ENCODE results near the gene PYGO2.

PYGO2 gene

DNA sequence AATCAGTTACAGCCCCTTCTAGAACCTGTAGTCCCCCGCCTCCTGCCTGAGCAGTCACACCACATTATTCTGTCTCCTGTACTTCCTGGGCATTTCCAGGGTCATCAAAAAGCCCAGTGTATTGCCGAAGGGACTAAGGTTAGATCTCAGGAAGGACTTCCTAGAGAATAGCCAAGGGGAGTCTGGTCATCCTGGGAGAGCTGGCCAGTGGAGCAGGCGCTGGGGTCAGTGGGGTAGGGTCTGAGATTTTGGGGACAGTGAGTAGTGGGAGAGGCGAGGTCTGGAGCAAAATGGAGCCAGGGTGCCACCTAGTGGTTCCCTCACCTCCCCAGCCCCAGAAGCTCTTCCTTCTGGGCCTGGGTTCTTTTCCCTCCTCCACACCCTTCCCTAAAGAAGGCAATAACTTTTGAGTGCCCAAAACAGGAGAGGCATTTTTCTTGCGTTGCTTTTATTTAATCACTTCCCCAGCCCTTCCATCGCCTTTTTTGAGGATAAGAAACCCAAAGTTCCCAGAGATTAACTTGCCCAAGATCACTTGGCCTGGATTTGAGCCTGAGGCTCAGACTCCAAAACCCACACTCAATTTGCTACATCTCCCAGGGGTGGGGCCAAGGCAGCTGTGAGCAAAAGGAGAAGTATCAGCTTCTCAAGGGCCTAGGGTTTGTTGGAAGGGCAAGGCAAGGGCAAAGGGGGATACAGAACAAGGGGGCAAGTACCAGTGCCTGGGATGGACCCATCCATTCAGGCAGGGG, 17.8 kb downstream of the PYGO2 start:
- no peak for DNase-seq (ENCODE audit: low read depth)

DNA sequence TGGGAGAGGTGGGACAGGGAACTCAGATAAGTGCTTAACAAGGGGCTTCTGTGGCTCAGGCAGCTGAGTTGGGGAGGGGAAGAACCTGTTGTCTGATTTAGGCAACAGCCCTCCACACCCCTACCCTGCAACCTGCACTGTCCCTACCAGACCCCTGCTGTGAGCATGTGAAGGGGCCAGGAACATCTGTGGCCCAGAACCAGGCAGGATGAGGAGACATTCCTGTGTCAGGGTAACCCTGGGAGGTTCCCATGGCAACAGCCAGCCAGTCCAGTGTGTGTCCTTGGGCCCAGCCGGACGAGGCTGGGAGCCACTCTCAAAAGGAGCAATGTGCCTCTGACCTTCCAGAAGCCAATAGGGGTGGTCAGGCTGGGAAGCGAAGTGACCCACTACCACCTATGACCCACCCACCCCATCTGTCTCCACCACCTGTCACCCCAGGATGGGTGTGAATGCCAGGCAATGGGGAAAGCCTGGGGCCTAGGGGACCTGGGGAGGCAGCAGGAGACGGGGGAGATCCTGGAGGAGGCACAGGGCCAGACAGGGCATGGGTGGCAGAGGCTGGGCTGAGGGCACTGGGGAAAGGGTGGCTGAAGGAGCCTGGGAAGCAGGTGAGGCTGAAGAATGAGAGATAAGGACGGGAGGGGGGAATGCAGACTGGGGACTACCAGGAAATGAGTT, 20.1 kb downstream of the PYGO2 start:
- DNase-seq (ENCODE audit: low read depth), result no peak

DNA sequence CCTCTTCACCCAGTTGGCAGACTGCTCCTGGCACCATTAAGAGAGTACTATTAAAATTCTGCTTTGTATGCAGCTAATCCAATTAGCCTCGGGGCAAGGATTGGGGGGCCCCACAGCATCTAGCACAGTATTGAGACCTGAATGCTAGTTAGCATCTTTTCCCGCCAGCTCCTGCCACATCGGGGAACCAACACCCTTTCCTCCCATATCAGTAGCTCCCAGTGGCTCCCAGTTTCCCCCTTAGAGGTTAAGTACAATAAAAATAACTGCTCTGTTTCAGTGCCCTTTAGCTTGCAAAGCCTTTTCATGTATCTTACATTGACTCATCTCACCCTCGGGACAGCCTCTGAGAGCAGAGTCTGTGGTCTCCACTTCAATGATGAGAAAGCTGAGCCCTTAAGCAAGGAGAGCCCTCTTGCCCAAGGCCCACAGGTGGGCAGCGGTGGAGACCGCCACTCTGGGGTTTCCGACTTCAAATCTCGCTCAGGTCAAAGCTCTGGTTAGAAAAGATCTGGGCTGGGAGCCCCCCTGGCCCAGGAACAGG, 20.9 kb downstream of the PYGO2 start:
- no peak for DNase-seq (ENCODE audit: low read depth)

DNA sequence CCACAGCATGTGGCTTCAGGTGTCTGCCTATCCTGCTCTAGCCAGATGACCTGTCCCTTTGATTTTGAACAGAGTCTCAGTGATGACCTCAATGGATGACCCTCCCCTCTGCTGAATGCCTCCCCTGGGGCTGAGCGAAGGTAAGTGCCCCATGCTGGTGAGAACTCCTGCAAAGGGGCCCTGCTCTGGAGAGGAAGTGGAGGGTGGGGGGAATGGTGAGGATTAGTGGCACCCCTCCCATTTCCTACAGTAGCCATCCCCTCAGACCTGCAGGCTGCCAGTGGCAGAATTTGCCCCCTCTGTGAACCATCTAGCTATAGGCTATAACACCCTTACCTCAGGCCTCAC, 21.4 kb downstream of the PYGO2 start:
- no peak for DNase-seq (ENCODE audit: low read depth)

DNA sequence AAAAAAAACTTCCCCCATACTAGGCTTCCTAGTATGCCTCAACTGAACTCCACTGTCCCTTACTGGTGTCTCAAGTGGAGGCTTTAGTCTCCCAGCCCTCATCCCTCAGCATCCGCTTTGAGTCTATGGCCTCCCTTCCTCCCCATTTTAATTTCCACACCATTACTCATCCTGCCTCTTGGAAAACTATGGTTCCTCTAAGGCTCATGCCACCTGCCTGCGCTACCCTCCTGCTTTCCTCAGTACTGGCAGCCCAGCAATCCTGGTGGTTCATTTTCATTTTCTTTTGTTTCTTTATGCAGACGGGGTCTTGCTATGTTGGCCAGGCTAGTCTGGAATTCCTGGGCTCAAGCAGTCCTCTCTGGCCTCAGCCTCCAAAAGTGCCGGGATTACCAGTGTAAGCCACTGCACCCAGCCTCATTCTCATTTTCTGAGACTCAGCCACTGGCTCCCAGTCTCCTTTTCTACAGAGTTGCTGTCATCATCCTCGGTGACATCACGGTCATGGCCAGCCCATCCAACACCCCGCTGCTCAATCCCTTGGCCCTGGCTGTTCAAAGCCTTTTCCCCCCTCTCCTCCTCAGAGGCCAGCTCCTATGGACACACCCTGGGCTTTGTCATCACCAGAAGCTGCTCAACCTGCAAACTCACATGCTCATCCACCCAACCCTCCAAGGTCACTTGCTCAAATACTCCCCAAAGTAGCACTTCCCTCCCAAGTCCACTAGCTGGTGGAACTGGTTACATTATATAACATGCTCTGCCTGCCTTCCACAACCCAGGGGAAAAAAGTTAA, 22.8 kb downstream of the PYGO2 start:
- no peak for DNase-seq (ENCODE audit: low read depth)

DNA sequence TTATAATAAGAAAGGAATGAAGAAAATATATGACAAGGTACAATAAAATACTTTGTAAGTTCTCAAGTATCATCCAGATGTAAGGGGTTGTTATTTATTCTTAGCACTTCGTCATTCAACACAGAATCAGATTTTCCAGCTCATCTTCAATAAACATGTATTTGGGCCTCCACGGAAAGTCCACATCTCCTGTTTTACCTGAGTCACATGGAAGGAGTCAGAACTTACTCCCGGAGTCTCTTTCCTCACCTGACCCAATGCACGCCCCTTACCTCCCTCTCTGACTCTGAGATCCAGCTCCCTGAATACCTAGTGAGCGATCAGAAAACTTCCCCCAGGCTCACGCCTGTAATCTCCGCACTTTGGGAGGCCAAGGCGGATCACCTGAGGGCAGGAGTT, 23.6 kb downstream of the PYGO2 start:
- DNase-seq (ENCODE audit: low read depth), result no peak

DNA sequence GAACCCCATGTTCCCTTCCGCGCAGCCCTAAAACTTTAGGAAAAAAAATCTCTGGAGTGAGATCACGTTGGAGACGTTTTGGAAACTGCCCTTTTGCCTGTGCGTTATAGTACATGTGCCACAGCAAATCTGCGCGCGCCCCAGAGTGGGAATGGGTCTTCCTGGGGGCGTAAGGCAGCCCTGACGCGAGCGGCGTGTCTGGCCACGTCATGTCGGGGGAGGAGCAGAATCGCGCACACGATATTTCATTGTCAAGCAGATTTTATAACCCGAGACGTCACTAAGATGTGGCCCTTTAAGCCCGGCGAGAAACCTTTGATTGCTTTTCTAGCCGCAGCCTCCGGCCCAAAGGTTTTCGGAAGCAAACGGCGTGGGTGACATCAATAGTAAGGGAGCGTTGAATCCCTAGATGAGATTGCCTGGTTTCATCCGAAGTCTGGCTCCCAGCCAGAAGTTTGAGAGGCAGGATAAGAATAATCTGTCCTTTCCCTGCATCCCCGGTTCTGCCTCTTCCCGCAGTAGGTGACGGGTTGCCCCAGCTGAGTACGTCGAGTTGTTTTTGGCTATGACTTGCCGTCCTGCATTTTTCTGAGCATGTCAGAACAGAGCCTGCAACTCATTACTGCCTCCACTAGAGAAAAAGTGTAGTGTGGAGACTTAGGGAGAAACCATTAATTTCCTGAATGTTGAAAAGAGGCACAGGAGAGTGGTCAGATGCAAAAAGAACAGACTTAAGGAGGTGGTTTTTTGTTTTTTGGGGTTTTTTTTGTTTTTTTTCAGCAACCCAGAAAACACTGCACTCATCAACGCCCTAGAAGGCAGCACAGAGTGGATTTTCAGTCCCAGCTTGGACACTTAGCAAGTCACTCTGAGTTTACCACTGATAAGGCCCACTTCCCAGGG, 24.2 kb downstream of the PYGO2 start:
- DNase-seq (ENCODE audit: low read depth), result peak; percentile 83

DNA sequence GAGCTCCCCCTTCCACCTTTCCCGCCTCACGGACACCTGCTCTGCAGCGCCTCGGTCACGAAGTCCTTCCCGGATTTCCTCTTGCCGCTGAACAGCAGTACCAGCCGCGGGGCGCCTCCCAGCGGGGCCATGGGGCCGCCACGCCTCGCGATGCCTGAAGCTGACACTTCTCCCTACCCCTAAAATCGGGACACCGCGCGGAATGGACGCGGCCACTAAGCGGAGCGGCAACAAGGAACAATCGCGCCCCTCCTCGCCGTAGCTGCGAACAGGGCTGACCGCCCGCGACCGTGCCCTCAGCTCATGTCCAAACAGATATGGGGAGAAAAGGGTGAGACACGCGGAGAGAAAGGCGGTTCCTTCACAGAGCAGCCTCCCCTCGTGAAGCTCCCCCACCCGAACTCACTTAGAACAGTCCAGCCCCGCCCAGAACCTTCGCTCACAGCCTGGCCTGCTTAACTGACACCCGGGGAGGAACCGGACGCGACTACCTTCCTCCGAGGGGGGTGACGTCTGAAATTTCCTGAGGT, 25.0 kb downstream of the PYGO2 start, which contains the start of gene PMVK:
PMVK (minus strand) TSS at position 165 of the 530 bp plus-strand sequence; CDS start at position 131, 34 bp downstream.
- peak; percentile 84 for DNase-seq (ENCODE audit: low read depth)

DNA sequence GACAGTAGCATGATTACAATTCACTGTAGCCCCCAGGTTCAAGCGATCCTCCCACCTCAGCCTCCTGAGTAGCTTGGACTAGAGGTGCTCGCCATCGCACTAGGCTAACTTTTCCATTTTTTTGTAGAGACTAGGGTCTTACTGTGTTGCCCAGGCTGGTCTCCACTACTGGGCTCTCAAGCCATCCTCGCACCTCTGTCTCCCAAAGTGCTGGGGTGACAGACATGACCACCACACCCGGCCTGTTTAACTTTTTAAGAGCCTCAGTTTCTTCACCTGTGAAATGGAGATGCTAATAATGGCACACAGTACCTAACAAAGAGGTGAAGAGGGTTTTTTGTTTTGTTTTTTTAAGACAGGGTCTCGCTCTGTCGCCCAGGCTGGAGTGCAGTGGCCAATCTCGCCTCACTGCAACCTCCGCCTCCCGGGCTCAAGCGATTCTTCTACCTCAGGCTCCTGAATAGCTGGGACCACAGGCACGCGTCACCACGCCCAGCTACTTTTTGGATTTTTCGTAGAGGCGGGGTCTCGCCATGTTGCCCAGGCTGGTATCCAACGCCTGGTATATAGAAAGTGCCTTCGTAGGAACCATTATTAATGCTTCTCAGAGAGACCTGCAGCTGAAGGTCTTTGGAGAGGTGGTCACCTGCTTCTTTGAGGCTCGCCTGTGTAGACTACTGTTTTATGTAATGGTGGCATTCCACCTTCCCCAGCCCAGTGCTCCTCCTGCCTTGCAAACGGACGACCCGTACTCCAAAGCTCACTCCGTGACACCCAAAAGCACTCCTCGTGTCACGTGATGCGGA, 25.6 kb downstream of the PYGO2 start:
- DNase-seq (ENCODE audit: low read depth), result no peak

DNA sequence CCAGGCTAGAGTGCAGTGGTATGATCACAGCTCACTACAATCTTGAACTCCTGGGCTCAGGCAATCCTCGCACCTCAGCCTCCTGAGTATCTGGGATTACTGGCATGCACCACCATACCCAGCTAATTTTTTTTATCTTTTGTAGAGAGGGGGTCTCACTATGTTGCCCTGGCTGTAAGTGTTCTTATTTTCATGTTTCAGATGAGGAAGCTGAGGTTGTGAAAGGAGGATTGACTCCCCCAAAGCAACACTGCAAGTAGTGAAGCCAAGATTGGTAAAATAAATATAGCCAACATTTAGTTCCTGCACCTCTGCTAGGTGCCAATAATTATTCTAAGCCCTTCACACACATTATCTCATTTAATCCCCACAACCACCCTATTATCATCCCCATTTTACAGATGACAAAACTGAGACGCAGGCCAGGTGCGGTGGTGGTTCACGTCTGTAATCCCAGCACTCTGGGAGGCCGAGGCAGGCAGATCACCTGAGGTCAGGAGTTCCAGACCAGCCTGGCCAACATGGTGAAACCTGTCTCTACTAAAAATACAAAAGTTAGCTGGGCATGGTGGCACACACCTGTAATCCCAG, 27.1 kb downstream of the PYGO2 start:
- DNase-seq (ENCODE audit: low read depth), result no peak

DNA sequence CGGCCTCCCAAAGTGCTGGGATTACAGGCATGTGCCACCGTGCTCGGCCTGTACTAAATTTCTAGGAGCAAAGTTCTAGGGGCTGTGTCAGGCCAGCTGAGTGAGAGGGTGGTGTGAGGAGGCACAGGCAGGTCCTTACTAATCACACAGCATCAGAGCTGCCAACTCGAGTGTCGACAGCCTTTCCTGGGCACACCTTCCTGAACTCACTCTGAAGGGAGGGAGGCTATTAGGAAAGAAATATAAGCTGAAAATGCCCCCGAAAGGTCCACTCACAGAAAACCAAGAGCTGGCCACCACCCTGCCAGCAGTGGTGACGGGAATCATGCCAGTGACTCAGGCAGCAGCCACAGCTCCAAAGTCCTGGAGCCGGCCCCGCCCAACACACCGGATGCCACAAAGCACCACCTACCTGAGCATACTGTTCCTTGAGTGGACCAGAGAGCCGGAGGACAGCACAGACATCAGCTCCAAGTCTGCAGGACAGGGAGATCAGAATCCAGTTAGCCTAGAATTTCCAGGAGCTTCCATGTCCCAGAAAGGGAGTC, 29.6 kb downstream of the PYGO2 start:
- DNase-seq (ENCODE audit: low read depth), result no peak

DNA sequence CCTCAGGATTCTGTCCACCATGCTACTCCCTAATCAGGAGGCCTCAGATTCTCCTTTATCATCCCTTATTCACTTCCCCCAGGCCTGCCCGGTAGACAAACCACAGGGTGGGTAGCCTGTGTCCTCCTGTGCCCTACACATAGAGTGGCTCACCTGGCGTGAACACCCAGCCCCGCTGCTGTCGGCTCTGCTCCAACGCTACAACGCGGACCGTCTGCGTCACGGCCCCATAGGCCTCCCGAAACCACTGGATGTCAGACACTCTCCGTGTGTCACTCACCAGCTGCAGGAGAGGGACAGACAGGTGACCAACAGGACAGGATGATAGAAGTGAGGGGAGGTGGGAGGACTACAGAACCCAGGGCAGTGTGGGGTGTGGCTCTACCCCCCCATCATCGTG, 35.4 kb downstream of the PYGO2 start:
- DNase-seq (ENCODE audit: low read depth), result no peak

DNA sequence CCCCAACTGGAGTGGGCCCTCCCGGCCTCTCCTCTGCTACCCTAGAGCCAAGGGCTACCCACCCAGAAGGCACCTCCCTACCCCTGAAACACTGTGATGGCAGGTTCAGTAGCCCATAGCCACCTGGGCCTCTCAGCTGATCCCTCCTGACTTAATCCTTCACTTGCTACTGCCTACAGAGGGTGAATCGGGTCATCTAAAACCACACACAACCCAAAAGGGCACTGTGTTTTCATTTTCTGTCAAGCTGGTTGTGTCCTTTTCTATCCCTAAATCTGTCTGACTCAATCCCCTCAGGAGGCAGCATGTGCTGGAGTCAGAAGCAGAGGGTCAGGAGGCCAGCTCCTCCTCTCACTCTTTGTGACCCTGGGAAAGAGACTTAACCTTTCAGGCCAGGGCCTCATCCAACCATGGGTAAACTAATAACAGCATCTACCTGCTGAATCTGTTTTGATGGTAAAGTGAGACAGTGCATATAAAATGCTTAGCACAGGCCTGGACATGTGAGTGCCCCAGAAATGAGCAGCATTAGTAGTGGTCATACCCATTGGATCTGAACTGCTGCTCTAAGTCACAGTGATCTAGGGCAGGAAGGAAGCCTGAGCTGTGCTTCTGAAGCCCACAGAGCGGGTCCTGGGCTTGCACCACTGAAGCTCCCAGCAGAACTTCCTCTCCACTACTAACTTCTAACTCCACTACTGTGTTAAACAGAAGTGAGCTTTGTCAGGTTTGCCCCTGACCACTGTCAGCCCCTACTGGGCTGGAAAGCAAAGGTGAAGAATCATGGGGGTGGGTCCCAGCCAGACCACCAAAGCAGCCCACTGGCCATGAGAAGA, 36.0 kb downstream of the PYGO2 start:
- DNase-seq (ENCODE audit: low read depth), result no peak

DNA sequence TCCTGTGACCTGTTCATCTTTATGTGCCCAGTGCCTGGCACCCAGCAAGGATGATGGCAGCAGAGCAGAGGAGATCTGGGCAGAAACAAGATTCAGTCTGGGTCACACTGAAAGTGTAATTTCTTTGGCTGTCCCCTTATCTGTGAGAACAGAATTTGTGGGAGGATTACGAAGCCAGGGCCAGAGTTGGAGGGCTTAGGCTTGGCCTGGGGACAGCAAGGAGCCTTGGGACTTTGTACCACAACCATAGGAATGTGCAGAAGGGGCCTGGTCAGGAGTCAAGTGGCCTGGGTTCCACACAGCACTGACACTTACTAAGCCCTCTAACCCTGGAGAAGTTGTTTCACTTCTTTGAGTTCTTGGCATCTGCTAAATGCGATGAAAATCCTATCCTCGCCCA, 37.9 kb downstream of the PYGO2 start:
- DNase-seq (ENCODE audit: low read depth), result no peak

DNA sequence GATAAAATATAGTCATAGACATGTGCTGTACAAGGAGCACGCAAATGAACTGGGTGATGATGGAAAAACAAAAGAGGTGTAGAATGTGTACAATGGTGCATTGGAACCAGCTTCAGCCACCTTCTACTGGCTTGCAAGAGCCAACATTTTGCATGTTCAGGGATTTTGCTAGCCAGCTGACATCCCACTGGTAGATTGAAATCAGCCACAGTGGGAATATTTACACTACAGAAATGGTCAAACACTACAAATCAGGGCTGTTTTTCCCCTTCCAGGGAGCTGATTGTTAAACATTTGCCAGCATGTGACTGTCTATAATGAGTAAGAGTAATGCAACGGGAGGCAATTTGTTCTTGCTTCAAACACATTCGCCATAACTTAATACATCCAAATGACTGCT, 48.3 kb downstream of the PYGO2 start:
- DNase-seq (ENCODE audit: low read depth), result no peak

DNA sequence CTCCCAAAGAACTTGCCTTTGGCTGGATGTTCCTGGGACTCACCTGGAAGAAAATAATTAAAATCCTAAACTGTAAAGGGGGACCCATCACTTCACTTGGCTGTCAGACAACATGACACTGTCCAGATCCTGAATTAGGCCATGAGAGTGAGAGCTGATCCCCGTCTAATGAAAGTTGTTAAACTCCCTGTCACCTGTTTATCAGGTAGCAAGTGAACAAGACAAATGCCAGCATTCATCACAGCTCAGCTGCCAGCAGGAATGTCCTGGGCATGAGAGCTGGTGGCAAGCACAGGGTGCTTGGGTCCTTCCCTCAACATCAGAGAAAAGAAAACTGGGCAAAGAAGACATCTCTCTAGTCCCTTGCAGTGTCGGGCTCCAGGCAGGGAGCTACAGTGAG, 48.8 kb downstream of the PYGO2 start:
- DNase-seq (ENCODE audit: low read depth), result no peak

DNA sequence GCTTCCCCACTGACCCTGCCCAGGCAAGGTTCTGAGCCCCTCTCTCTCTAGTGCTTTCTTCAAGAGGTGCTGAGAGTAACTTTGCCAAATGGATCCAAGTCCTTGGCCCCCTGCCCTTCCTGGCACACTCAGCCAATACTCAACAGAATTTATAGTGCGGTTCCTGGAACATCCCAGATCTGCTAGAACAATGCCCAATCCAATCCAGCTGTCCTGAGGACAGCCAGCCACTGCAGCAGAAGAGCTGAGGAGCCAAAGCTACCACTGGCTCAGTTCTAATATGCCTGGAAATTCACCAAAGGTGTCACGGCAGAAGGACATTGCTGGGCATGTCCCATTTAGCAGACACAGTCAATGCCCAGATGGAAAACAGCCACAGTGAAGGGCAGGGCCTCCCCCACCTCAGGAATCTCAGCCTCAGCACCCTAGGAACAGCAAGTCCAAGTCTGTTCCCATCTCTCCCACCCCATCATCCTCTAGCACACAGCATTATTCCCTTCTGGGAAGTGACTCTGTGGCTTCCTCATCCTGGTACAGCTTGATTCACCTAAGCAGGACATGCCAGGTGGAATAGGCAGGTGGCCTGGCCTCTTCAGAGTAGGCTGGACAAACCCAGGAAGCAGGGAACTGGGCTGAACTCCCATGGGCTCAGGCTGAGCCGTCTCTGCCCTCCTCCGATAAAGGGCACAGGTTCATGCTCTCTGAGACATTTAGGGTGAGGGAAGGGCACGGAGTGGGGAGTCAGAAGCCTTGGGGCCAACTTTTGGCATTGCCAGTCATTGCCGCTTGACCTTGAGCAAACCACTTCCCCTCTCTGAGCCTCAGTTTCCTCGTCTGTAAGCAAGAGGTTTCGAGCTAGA, 49.7 kb downstream of the PYGO2 start:
- DNase-seq (ENCODE audit: low read depth), result no peak

DNA sequence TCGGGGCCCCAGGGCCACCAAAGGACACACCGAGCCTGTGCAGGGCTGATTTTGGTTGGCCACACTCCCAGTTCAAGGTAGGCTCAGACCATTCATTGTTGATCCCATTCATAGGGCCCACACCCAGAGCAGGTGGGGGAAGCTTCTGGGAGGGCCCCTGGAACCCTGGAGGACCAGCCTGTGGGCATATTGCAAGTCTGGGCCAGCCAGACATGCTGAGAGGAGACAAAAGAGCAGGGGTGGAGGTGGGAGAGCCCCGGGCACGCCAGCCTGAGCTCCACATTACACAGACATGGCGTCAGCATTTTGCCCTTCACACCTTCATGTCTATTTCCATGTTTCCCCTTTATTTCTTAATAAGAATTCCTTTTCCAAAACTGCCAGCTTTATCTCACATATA, 50.7 kb downstream of the PYGO2 start:
- no peak for DNase-seq (ENCODE audit: low read depth)

Data from non-pigmented ciliary epithelial cell (primary cell).